ENCODE measurements around the gene MICALL1. TPM values are rescaled to one million over a fixed set of nuclear protein-coding genes. Genes with fewer than 3 reads are reported as not detected.

Gene MICALL1
- total and polyA plus RNA-seq, 7 donors = 10.3 to 24.7 (median 16.9) TPM

- ATAC-seq = no peak
- H3K27ac ChIP-seq = peak overlapping the region; percentile 54
These were observed 26.9 kb downstream of the MICALL1 start for GRCh38 chr22:37932821-37933578.

GRCh38 chr22:37933711-37934376 lies 27.7 kb downstream of the MICALL1 start:
- WGBS, 3 donors = 4 to 14% (median 5%) methylated on average over 13 of the region's 13 CpGs
- ATAC-seq (peak; percentile 98 to 99 (median 98)), DNase-seq (peak; percentile 91 to 96)
- H3K27me3 ChIP-seq (ENCODE audit: insufficient read depth in 3 of 3, low read length in 2 of 3) = no peaks in the 10 kb centered on the region
- H3K4me1 ChIP-seq = peaks cover 11% of the 10 kb centered on the region
- H3K4me3 ChIP-seq = no peak overlapping the region
- intact Hi-C loops (cut with DNase I) = loop anchor here in 1 of 2 donors (2.0 to 10.0 kb wide), 3 partner anchors 27 to 119 kb away; partner anchors contain the start of gene MICALL1
- peak overlapping the region; percentile 54 for H3K27ac ChIP-seq
- H3K36me3 ChIP-seq (ENCODE audit: insufficient read depth in 1 of 2, low read depth in 1 of 2) = peaks cover 4 to 42% of the 10 kb centered on the region in 2 donors
- peak; percentile 92 for TF ChIP-seq CTCF (IDR thresholded peaks at IDR 0.05)
- H3K9me3 ChIP-seq = no peaks in the 10 kb centered on the region

More at GRCh38 chr22:37932821-37933578, 26.9 kb downstream of the MICALL1 start:
- intact Hi-C loops (cut with DNase I) = loop anchor here in 1 of 2 donors (2.0 to 10.0 kb wide), 3 partner anchors 26 to 118 kb away; partner anchors contain the start of gene MICALL1
- peaks cover 11% of the 10 kb centered on the region for H3K4me1 ChIP-seq
- WGBS, 3 donors = 77 to 82% (median 82%) methylated on average over 20 to 21 of the region's 21 CpGs
- no peak for DNase-seq
- H3K4me3 ChIP-seq = no peak overlapping the region
- H3K9me3 ChIP-seq = no peaks in the 10 kb centered on the region
- H3K36me3 ChIP-seq (ENCODE audit: insufficient read depth in 1 of 2, low read depth in 1 of 2) = peaks cover 4 to 45% of the 10 kb centered on the region in 2 donors
- TF ChIP-seq CTCF (IDR thresholded peaks at IDR 0.05) = no peak
- H3K27me3 ChIP-seq (ENCODE audit: insufficient read depth in 3 of 3, low read length in 2 of 3) = no peaks in the 10 kb centered on the region

GRCh38 chr22:37940698-37941376 lies 34.7 kb downstream of the MICALL1 start:
- ATAC-seq (no peak), DNase-seq (no peak)
- intact Hi-C loops (cut with DNase I) = no loop called here
- H3K4me1 ChIP-seq = no peaks in the 10 kb centered on the region
- H3K27me3 ChIP-seq (ENCODE audit: insufficient read depth in 3 of 3, low read length in 2 of 3) = no peaks in the 10 kb centered on the region
- WGBS, 3 donors = 74 to 80% (median 79%) methylated on average over 11 to 12 of the region's 12 CpGs
- no peaks in the 10 kb centered on the region for H3K9me3 ChIP-seq
- no peak overlapping the region for H3K4me3 ChIP-seq
- no peak for TF ChIP-seq CTCF (IDR thresholded peaks at IDR 0.05)
- peaks cover 3 to 57% of the 10 kb centered on the region in 2 donors for H3K36me3 ChIP-seq (ENCODE audit: insufficient read depth in 1 of 2, low read depth in 1 of 2)
- H3K27ac ChIP-seq = no peak overlapping the region

GRCh38 chr22:37942133-37942532 lies 36.0 kb downstream of the MICALL1 start:
- ATAC-seq (no peak), DNase-seq (no peak)
- no peak overlapping the region for H3K27ac ChIP-seq
- H3K9me3 ChIP-seq = no peaks in the 10 kb centered on the region
- no peak for TF ChIP-seq CTCF (IDR thresholded peaks at IDR 0.05)
- H3K27me3 ChIP-seq (ENCODE audit: insufficient read depth in 3 of 3, low read length in 2 of 3) = no peaks in the 10 kb centered on the region
- 92 to 93% (median 93%) methylated on average over 8 of the region's 8 CpGs for WGBS, 3 donors
- intact Hi-C loops (cut with DNase I) = no loop called here
- no peaks in the 10 kb centered on the region for H3K4me1 ChIP-seq
- peaks cover 3 to 51% of the 10 kb centered on the region in 2 donors for H3K36me3 ChIP-seq (ENCODE audit: insufficient read depth in 1 of 2, low read depth in 1 of 2)
- no peak overlapping the region for H3K4me3 ChIP-seq
